GM23338 (cell line): Measurements from ENCODE around the gene STIM1. TPM values are rescaled to one million over a fixed set of nuclear protein-coding genes. Genes with fewer than 3 reads are reported as not detected.

Source experiments
- ATAC-seq: fragments of 200-7000 bp; cut with Tn5 transposase; 3 replicates; pipeline ENCODE4 v1.9.1; 2020
- DNase-seq: peaks from one replicate; pipeline ENCODE4 v3.0.0-alpha.2; 2015; ENCODE audit warnings: low spot score
- H2AFZ ChIP-seq: fragments of 200-600 bp; sonication (generic); 2 replicates; pipeline ENCODE4 v1.8.0; 2016; ENCODE audit warnings: antibody characterized with exemption, mild to moderate bottlenecking, moderate library complexity
- H3F3A ChIP-seq: fragments of 200-600 bp; sonication (generic); replicated peaks from 2 replicates; pipeline ENCODE4 v1.8.0; 2017; ENCODE audit warnings: antibody characterized with exemption, mixed run types, low read depth
- H3K27ac ChIP-seq: fragments of 200-600 bp; sonication (generic); 2 replicates; pipeline ENCODE4 v1.6.1; 2016; ENCODE audit warnings: low read depth
- H3K27me3 ChIP-seq: fragments of 200-600 bp; sonication (generic); 2 replicates; pipeline ENCODE4 v1.8.0; 2016; ENCODE audit warnings: mild to moderate bottlenecking, mixed run types, moderate library complexity; ENCODE audit not compliant: insufficient read depth
- H3K36me3 ChIP-seq: fragments of 200-600 bp; sonication (generic); 2 replicates; pipeline ENCODE4 v1.8.0; 2016; ENCODE audit warnings: mild to moderate bottlenecking; ENCODE audit not compliant: insufficient read depth
- H3K4me1 ChIP-seq: fragments of 200-600 bp; sonication (generic); 2 replicates; pipeline ENCODE4 v1.8.0; 2016; ENCODE audit warnings: mild to moderate bottlenecking, moderate library complexity; ENCODE audit not compliant: insufficient read depth
- H3K4me2 ChIP-seq: fragments of 200-600 bp; sonication (generic); 2 replicates; pipeline ENCODE4 v1.7.1; 2017; ENCODE audit warnings: mixed run types
- H3K4me3 ChIP-seq: fragments of 200-600 bp; sonication (generic); 2 replicates; pipeline ENCODE4 v1.6.1; 2016; ENCODE audit warnings: mixed run types
- H3K79me2 ChIP-seq: fragments of 200-600 bp; sonication (generic); replicated peaks from 2 replicates; pipeline ENCODE4 v1.8.0; 2017; ENCODE audit warnings: mild to moderate bottlenecking; ENCODE audit not compliant: insufficient read depth
- H3K9me2 ChIP-seq: fragments of 200-600 bp; sonication (generic); 2 replicates; pipeline ENCODE4 v1.8.0; 2017; ENCODE audit not compliant: insufficient read depth
- H4K20me1 ChIP-seq: fragments of 200-600 bp; sonication (generic); replicated peaks from 2 replicates; pipeline ENCODE4 v1.8.0; 2017; ENCODE audit warnings: mild to moderate bottlenecking; ENCODE audit not compliant: insufficient read depth
- H3K27ac Mint-ChIP-seq: 2 replicates; pipeline ENCODE4 v1.8.0; 2020; ENCODE audit warnings: inconsistent platforms, mild to moderate bottlenecking, moderate library complexity, mixed read lengths
- H3K27me3 Mint-ChIP-seq: 3 replicates; pipeline ENCODE4 v1.8.0; 2022; ENCODE audit warnings: low read depth, mild to moderate bottlenecking, moderate library complexity, mixed read lengths, inconsistent platforms; ENCODE audit not compliant: insufficient read depth, poor library complexity
- H3K36me3 Mint-ChIP-seq: 3 replicates; pipeline ENCODE4 v1.8.0; 2021; ENCODE audit warnings: low read depth, mild to moderate bottlenecking, inconsistent platforms, moderate library complexity, mixed read lengths
- H3K4me1 Mint-ChIP-seq: 3 replicates; pipeline ENCODE4 v1.8.0; 2020; ENCODE audit warnings: mild to moderate bottlenecking, inconsistent platforms, mixed read lengths
- H3K4me3 Mint-ChIP-seq: 3 replicates; pipeline ENCODE4 v1.8.0; 2021; ENCODE audit warnings: moderate library complexity, mild to moderate bottlenecking, inconsistent platforms, mixed read lengths
- H3K9me3 Mint-ChIP-seq: 3 replicates; pipeline ENCODE4 v1.8.0; 2020; ENCODE audit warnings: moderate library complexity, mild to moderate bottlenecking, inconsistent platforms, mixed read lengths
- CREB1 ChIP-seq: fragments of 250-450 bp; sonication (Bioruptor Pico); IDR thresholded peaks from 2 replicates; pipeline ENCODE4 v1.5.0; 2020; ENCODE audit warnings: low read depth, mild to moderate bottlenecking, moderate library complexity
- EZH2 ChIP-seq: fragments of 200-600 bp; sonication (generic); IDR thresholded peaks from one replicate; pipeline ENCODE4 v1.8.0; 2017; ENCODE audit warnings: antibody characterized with exemption, mild to moderate bottlenecking, low read depth; ENCODE audit not compliant: unreplicated experiment
- EZH2phosphoT487 ChIP-seq: fragments of 200-600 bp; sonication (generic); IDR thresholded peaks from one replicate; pipeline ENCODE4 v1.8.1; 2018; ENCODE audit warnings: antibody characterized with exemption; ENCODE audit not compliant: unreplicated experiment
- JUNB ChIP-seq: IDR thresholded peaks from one replicate; pipeline ENCODE4 v1.6.1; 2016; ENCODE audit warnings: antibody characterized with exemption; ENCODE audit not compliant: unreplicated experiment
- NANOG ChIP-seq: IDR thresholded peaks from 2 replicates; pipeline ENCODE4 v1.6.1; 2016; ENCODE audit warnings: antibody characterized with exemption, borderline replicate concordance
- POLR2AphosphoS5 ChIP-seq: IDR thresholded peaks from 2 replicates; pipeline ENCODE4 v1.6.1; 2016; ENCODE audit warnings: antibody characterized with exemption, low read depth
- STAT1 ChIP-seq: IDR thresholded peaks from one replicate; pipeline ENCODE4 v1.6.1; 2016; ENCODE audit warnings: antibody characterized with exemption; ENCODE audit not compliant: unreplicated experiment
- ZNF114 ChIP-seq: fragments of 250-450 bp; sonication (Bioruptor Pico); IDR thresholded peaks from 2 replicates; pipeline ENCODE4 v1.5.0; 2020; ENCODE audit warnings: mild to moderate bottlenecking, moderate library complexity
- ZNF331 ChIP-seq: fragments of 250-450 bp; sonication (Bioruptor Pico); IDR thresholded peaks from 2 replicates; pipeline ENCODE4 v1.5.0; 2020; ENCODE audit warnings: low read depth, mild to moderate bottlenecking, moderate library complexity
- polyA plus RNA-seq: library from polyadenylated mRNA; unstranded; fragments of >200 nt; fragmentation: Nextera tagmentation; extraction: Ambion mirVana; gene quantifications from 2 replicates; pipeline ENCODE4 v1.2.1, GENCODE V29; 2016
- total RNA-seq: library from RNA; depleted of rRNA; stranded (reverse); fragments of >200 nt; shearing (Covaris generic); gene quantifications from 2 replicates; pipeline ENCODE4 v1.2.3, GENCODE V29; 2014
- TF ChIP-seq, protein P1 (sequence below), 2 experiments: fragments of 200-600 bp in 1 of 2; sonication (generic) in 1 of 2; conservative IDR thresholded peaks; 2 replicates each; pipeline versions ENCODE4 v1.5.1 to v1.6.1; 2016 to 2017; ENCODE audit warnings: antibody characterized with exemption in 2 of 2, low read depth in 2 of 2, mild to moderate bottlenecking in 2 of 2, moderate library complexity in 1 of 2
- TF ChIP-seq, protein P2 (sequence below): IDR thresholded peaks from 2 replicates; pipeline ENCODE4 v1.6.1; 2016; ENCODE audit warnings: antibody characterized with exemption
- TF ChIP-seq, protein P3 (sequence below): IDR thresholded peaks from one replicate; pipeline ENCODE4 v1.6.1; 2018; ENCODE audit warnings: antibody characterized with exemption; ENCODE audit not compliant: unreplicated experiment
- TF ChIP-seq, protein P4 (sequence below): fragments of 250-450 bp; sonication (Bioruptor Pico); IDR thresholded peaks from 2 replicates; pipeline ENCODE4 v1.5.0; 2020; ENCODE audit warnings: mild to moderate bottlenecking, moderate library complexity

Gene STIM1
- total and polyA plus RNA-seq, 2 experiments from 2014 or later, result 3.5 to 14.0 TPM

DNA sequence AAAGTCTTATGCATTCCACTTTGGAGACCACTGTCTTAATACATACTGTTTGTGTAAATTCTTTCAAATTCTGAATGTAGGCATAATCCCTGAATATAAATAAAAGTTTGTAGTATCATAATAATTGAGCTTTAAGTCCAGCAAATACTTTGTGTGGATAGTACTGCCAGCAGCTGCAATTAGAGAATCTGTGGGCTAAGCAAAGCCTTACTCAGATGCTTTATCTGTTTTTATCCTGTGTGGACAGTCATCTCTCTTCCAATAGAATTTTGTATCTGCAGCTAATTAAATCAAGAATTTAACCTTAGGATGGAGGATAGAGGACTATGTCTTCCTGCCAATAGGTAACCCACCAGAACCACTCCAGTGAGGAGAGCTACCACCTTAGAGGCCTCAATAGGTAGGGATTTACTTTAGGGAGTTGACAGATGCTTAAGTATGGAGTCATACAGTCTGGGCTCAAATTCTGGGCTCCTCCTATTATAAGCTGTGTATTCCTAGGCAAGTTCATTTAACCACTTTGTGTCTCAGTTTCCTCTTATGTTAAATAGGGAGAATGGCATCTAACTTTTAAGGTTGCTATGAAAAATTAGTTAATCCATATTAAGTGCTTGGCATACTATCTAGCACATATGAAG, 71.1 kb downstream of the STIM1 start:
- no peaks in the 10 kb centered on the region; the same call in 2 of the 3 replicates for H3K36me3 Mint-ChIP-seq
- no peak overlapping the region for H3K4me3 Mint-ChIP-seq
- Histone ChIP-seq H4K20me1 (no peaks in the 10 kb centered on the region; the same call in 1 of the 2 replicates), H3F3A (no peaks in the 10 kb centered on the region), H3K4me2 (no peak overlapping the region), H3K79me2 (no peaks in the 10 kb centered on the region), H2AFZ (no peak overlapping the region), H3K27ac (no peak overlapping the region), H3K4me3 (no peak overlapping the region), H3K4me1 (no peaks in the 10 kb centered on the region), H3K9me2 (no peaks in the 10 kb centered on the region), H3K27me3 (no peaks in the 10 kb centered on the region), H3K36me3 (no peaks in the 10 kb centered on the region)
- H3K9me3 Mint-ChIP-seq, result no peaks in the 10 kb centered on the region; the same call in 2 of the 3 replicates
- ATAC-seq (no peak), DNase-seq (no peak)
- H3K27ac Mint-ChIP-seq, result no peak overlapping the region
- H3K4me1 Mint-ChIP-seq, result no peaks in the 10 kb centered on the region
- H3K27me3 Mint-ChIP-seq, result peaks cover 1% of the 10 kb centered on the region
- TF ChIP-seq EZH2phosphoT487 (no peak), JUNB (no peak), POLR2AphosphoS5 (no peak), ZNF114 (CRISPR knock-in tag) (no peak), ZNF331 (no peak), STAT1 (no peak), EZH2 (no peak), NANOG (no peak), CREB1 (CRISPR knock-in tag) (no peak)
- TF ChIP-seq, protein P1, sequence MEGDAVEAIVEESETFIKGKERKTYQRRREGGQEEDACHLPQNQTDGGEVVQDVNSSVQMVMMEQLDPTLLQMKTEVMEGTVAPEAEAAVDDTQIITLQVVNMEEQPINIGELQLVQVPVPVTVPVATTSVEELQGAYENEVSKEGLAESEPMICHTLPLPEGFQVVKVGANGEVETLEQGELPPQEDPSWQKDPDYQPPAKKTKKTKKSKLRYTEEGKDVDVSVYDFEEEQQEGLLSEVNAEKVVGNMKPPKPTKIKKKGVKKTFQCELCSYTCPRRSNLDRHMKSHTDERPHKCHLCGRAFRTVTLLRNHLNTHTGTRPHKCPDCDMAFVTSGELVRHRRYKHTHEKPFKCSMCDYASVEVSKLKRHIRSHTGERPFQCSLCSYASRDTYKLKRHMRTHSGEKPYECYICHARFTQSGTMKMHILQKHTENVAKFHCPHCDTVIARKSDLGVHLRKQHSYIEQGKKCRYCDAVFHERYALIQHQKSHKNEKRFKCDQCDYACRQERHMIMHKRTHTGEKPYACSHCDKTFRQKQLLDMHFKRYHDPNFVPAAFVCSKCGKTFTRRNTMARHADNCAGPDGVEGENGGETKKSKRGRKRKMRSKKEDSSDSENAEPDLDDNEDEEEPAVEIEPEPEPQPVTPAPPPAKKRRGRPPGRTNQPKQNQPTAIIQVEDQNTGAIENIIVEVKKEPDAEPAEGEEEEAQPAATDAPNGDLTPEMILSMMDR (conservative IDR thresholded peaks at IDR 0.05; ENCODE audit: low read depth in 2 of 2), result no peak
- TF ChIP-seq, protein P2, sequence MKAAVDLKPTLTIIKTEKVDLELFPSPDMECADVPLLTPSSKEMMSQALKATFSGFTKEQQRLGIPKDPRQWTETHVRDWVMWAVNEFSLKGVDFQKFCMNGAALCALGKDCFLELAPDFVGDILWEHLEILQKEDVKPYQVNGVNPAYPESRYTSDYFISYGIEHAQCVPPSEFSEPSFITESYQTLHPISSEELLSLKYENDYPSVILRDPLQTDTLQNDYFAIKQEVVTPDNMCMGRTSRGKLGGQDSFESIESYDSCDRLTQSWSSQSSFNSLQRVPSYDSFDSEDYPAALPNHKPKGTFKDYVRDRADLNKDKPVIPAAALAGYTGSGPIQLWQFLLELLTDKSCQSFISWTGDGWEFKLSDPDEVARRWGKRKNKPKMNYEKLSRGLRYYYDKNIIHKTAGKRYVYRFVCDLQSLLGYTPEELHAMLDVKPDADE, result no peak
- TF ChIP-seq, protein P3, sequence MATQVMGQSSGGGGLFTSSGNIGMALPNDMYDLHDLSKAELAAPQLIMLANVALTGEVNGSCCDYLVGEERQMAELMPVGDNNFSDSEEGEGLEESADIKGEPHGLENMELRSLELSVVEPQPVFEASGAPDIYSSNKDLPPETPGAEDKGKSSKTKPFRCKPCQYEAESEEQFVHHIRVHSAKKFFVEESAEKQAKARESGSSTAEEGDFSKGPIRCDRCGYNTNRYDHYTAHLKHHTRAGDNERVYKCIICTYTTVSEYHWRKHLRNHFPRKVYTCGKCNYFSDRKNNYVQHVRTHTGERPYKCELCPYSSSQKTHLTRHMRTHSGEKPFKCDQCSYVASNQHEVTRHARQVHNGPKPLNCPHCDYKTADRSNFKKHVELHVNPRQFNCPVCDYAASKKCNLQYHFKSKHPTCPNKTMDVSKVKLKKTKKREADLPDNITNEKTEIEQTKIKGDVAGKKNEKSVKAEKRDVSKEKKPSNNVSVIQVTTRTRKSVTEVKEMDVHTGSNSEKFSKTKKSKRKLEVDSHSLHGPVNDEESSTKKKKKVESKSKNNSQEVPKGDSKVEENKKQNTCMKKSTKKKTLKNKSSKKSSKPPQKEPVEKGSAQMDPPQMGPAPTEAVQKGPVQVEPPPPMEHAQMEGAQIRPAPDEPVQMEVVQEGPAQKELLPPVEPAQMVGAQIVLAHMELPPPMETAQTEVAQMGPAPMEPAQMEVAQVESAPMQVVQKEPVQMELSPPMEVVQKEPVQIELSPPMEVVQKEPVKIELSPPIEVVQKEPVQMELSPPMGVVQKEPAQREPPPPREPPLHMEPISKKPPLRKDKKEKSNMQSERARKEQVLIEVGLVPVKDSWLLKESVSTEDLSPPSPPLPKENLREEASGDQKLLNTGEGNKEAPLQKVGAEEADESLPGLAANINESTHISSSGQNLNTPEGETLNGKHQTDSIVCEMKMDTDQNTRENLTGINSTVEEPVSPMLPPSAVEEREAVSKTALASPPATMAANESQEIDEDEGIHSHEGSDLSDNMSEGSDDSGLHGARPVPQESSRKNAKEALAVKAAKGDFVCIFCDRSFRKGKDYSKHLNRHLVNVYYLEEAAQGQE, result no peak
- TF ChIP-seq, protein P4, sequence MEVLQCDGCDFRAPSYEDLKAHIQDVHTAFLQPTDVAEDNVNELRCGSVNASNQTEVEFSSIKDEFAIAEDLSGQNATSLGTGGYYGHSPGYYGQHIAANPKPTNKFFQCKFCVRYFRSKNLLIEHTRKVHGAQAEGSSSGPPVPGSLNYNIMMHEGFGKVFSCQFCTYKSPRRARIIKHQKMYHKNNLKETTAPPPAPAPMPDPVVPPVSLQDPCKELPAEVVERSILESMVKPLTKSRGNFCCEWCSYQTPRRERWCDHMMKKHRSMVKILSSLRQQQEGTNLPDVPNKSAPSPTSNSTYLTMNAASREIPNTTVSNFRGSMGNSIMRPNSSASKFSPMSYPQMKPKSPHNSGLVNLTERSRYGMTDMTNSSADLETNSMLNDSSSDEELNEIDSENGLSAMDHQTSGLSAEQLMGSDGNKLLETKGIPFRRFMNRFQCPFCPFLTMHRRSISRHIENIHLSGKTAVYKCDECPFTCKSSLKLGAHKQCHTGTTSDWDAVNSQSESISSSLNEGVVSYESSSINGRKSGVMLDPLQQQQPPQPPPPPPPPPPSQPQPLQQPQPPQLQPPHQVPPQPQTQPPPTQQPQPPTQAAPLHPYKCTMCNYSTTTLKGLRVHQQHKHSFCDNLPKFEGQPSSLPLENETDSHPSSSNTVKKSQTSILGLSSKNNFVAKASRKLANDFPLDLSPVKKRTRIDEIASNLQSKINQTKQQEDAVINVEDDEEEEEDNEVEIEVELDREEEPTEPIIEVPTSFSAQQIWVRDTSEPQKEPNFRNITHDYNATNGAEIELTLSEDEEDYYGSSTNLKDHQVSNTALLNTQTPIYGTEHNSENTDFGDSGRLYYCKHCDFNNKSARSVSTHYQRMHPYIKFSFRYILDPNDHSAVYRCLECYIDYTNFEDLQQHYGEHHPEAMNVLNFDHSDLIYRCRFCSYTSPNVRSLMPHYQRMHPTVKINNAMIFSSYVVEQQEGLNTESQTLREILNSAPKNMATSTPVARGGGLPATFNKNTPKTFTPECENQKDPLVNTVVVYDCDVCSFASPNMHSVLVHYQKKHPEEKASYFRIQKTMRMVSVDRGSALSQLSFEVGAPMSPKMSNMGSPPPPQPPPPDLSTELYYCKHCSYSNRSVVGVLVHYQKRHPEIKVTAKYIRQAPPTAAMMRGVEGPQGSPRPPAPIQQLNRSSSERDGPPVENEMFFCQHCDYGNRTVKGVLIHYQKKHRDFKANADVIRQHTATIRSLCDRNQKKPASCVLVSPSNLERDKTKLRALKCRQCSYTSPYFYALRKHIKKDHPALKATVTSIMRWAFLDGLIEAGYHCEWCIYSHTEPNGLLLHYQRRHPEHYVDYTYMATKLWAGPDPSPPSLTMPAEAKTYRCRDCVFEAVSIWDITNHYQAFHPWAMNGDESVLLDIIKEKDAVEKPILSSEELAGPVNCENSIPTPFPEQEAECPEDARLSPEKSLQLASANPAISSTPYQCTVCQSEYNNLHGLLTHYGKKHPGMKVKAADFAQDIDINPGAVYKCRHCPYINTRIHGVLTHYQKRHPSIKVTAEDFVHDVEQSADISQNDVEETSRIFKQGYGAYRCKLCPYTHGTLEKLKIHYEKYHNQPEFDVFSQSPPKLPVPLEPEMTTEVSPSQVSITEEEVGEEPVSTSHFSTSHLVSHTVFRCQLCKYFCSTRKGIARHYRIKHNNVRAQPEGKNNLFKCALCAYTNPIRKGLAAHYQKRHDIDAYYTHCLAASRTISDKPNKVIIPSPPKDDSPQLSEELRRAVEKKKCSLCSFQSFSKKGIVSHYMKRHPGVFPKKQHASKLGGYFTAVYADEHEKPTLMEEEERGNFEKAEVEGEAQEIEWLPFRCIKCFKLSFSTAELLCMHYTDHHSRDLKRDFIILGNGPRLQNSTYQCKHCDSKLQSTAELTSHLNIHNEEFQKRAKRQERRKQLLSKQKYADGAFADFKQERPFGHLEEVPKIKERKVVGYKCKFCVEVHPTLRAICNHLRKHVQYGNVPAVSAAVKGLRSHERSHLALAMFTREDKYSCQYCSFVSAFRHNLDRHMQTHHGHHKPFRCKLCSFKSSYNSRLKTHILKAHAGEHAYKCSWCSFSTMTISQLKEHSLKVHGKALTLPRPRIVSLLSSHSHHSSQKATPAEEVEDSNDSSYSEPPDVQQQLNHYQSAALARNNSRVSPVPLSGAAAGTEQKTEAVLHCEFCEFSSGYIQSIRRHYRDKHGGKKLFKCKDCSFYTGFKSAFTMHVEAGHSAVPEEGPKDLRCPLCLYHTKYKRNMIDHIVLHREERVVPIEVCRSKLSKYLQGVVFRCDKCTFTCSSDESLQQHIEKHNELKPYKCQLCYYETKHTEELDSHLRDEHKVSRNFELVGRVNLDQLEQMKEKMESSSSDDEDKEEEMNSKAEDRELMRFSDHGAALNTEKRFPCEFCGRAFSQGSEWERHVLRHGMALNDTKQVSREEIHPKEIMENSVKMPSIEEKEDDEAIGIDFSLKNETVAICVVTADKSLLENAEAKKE, result no peak
